H9 (cell line): Measurements from ENCODE around the gene CNKSR1. TPM values are rescaled to one million over a fixed set of nuclear protein-coding genes. Genes with fewer than 3 reads are reported as not detected.

Experiments
- DNase-seq: peaks from one replicate; pipeline ENCODE4 v3.0.0-alpha.2; 2017
- H2AFZ ChIP-seq: one replicate; pipeline ENCODE4 v1.6.1; 2013; ENCODE audit warnings: mild to moderate bottlenecking, low read length, control low read depth, moderate library complexity
- H2AK5ac ChIP-seq: 2 replicates; pipeline ENCODE4 v1.6.1; 2013; ENCODE audit warnings: low read length, control low read depth, mixed read lengths; ENCODE audit not compliant: insufficient read length
- H2BK120ac ChIP-seq: one replicate; pipeline ENCODE4 v1.6.1; 2013; ENCODE audit warnings: low read depth, mild to moderate bottlenecking, low read length, control low read depth, inconsistent platforms; ENCODE audit not compliant: poor library complexity, severe bottlenecking
- H2BK12ac ChIP-seq: 2 replicates; pipeline ENCODE4 v1.6.1; 2013; ENCODE audit warnings: low read length, control low read depth, mixed read lengths, low read depth; ENCODE audit not compliant: insufficient read length
- H2BK15ac ChIP-seq: 2 replicates; pipeline ENCODE4 v1.6.1; 2013; ENCODE audit warnings: low read depth, low read length, control low read depth
- H2BK20ac ChIP-seq: one replicate; pipeline ENCODE4 v1.6.1; 2013; ENCODE audit warnings: low read depth, mild to moderate bottlenecking, low read length, control low read depth, inconsistent platforms; ENCODE audit not compliant: poor library complexity, severe bottlenecking
- H2BK5ac ChIP-seq: 2 replicates; pipeline ENCODE4 v1.6.1; 2013; ENCODE audit warnings: low read length, control low read depth, mixed read lengths; ENCODE audit not compliant: insufficient read length
- H3K14ac ChIP-seq: 2 replicates; pipeline ENCODE4 v1.6.1; 2013; ENCODE audit warnings: low read length, control low read depth; ENCODE audit not compliant: insufficient read depth
- H3K18ac ChIP-seq: 2 replicates; pipeline ENCODE4 v1.6.1; 2013; ENCODE audit warnings: low read depth, mild to moderate bottlenecking, mixed read lengths, low read length, control low read depth; ENCODE audit not compliant: insufficient read length
- H3K23ac ChIP-seq: 2 replicates; pipeline ENCODE4 v1.6.1; 2013; ENCODE audit warnings: low read length, control low read depth, mixed read lengths, low read depth; ENCODE audit not compliant: insufficient read length
- H3K23me2 ChIP-seq: 2 replicates; pipeline ENCODE4 v1.6.1; 2013; ENCODE audit warnings: low read depth, mild to moderate bottlenecking, mixed read lengths, low read length, control low read depth; ENCODE audit not compliant: insufficient read length, poor library complexity, severe bottlenecking
- H3K27ac ChIP-seq: 2 replicates; pipeline ENCODE4 v1.5.1; 2013; ENCODE audit warnings: low read length, control low read depth, mixed read lengths, low read depth; ENCODE audit not compliant: insufficient read length
- H3K27me3 ChIP-seq: 2 replicates; pipeline ENCODE4 v1.6.1; 2013; ENCODE audit warnings: low read length, control low read depth, inconsistent platforms; ENCODE audit not compliant: insufficient read depth
- H3K4ac ChIP-seq: 2 replicates; pipeline ENCODE4 v1.6.1; 2013; ENCODE audit warnings: low read depth, mild to moderate bottlenecking, control low read depth, inconsistent platforms, low read length, moderate library complexity
- H3K4me1 ChIP-seq: 2 replicates; pipeline ENCODE4 v1.6.1; 2013; ENCODE audit warnings: low read length, control low read depth, inconsistent platforms; ENCODE audit not compliant: insufficient read depth
- H3K4me2 ChIP-seq: 2 replicates; pipeline ENCODE4 v1.6.1; 2013; ENCODE audit warnings: low read length, control low read depth, mixed read lengths; ENCODE audit not compliant: insufficient read length, insufficient read depth
- H3K56ac ChIP-seq: 2 replicates; pipeline ENCODE4 v1.6.1; 2013; ENCODE audit warnings: low read depth, mild to moderate bottlenecking, mixed read lengths, low read length, control low read depth; ENCODE audit not compliant: insufficient read length
- H3K79me1 ChIP-seq: 2 replicates; pipeline ENCODE4 v1.6.1; 2013; ENCODE audit warnings: low read depth, mild to moderate bottlenecking, moderate library complexity, low read length, control low read depth, inconsistent platforms; ENCODE audit not compliant: insufficient read depth, poor library complexity, severe bottlenecking
- H3K79me2 ChIP-seq: 2 replicates; pipeline ENCODE4 v1.6.1; 2013; ENCODE audit warnings: low read length, control low read depth, inconsistent platforms; ENCODE audit not compliant: insufficient read depth
- H3K9ac ChIP-seq: 2 replicates; pipeline ENCODE4 v1.6.1; 2013; ENCODE audit warnings: low read length, control low read depth, mixed read lengths; ENCODE audit not compliant: insufficient read length; ENCODE audit errors: extremely low read depth
- H3K9me3 ChIP-seq: one replicate; pipeline ENCODE4 v1.6.1; 2013; ENCODE audit warnings: low read depth, low read length, inconsistent platforms; ENCODE audit not compliant: control insufficient read depth
- H3T11ph ChIP-seq: one replicate; pipeline ENCODE4 v1.6.1; 2013; ENCODE audit warnings: mild to moderate bottlenecking, low read length, control low read depth, inconsistent platforms
- H4K20me1 ChIP-seq: one replicate; pipeline ENCODE4 v1.6.1; 2013; ENCODE audit not compliant: control insufficient read depth, insufficient read length, insufficient read depth
- H4K5ac ChIP-seq: 2 replicates; pipeline ENCODE4 v1.6.1; 2013; ENCODE audit warnings: low read depth, mild to moderate bottlenecking, mixed read lengths, low read length, control low read depth; ENCODE audit not compliant: insufficient read length
- H4K8ac ChIP-seq: replicated peaks from 2 replicates; pipeline ENCODE4 v1.6.1; 2013; ENCODE audit warnings: low read length, control low read depth, mixed read lengths, low read depth; ENCODE audit not compliant: insufficient read length
- H4K91ac ChIP-seq: 2 replicates; pipeline ENCODE4 v1.6.1; 2013; ENCODE audit warnings: low read depth, mild to moderate bottlenecking, moderate library complexity, mixed read lengths, low read length, control low read depth; ENCODE audit not compliant: insufficient read length
- H3K27ac Mint-ChIP-seq, 3 experiments: 2 replicates in 2 of 3; 3 replicates in 1 of 3; pipeline ENCODE4 v1.8.0; 2020 to 2021; ENCODE audit warnings: mixed read lengths in 3 of 3, mild to moderate bottlenecking in 1 of 3, moderate library complexity in 1 of 3
- H3K27me3 Mint-ChIP-seq: 2 replicates; pipeline ENCODE4 v1.8.0; 2021; ENCODE audit warnings: low read depth, mild to moderate bottlenecking, moderate library complexity, mixed read lengths
- H3K36me3 Mint-ChIP-seq, 3 experiments: 2 replicates in 2 of 3; 3 replicates in 1 of 3; pipeline ENCODE4 v1.8.0; 2020 to 2021; ENCODE audit warnings: low read depth in 3 of 3, mixed read lengths in 3 of 3; ENCODE audit not compliant: insufficient read depth in 1 of 3
- H3K4me1 Mint-ChIP-seq, 2 experiments: 2 replicates each; pipeline ENCODE4 v1.8.0; 2020; ENCODE audit warnings: mixed read lengths in 2 of 2
- H3K4me3 Mint-ChIP-seq, 2 experiments: 2 replicates in 1 of 2; 3 replicates in 1 of 2; pipeline ENCODE4 v1.8.0; 2020 to 2021; ENCODE audit warnings: mild to moderate bottlenecking in 2 of 2, mixed read lengths in 2 of 2, moderate library complexity in 1 of 2
- H3K9me3 Mint-ChIP-seq, 2 experiments: 2 replicates in 1 of 2; 3 replicates in 1 of 2; pipeline ENCODE4 v1.8.0; 2020; ENCODE audit warnings: mild to moderate bottlenecking in 2 of 2, mixed read lengths in 2 of 2, moderate library complexity in 1 of 2
- CTCF ChIP-seq: fragments of 200-600 bp; sonication (generic); conservative IDR thresholded peaks from 3 replicates; pipeline ENCODE4 v1.8.0; 2021; ENCODE audit warnings: antibody characterized with exemption, mild to moderate bottlenecking
- WGBS: extraction: QIAGEN DNeasy Blood & Tissue Kit; methylation state at CpG from one replicate; pipeline ENCODE4 v1.1.7; 2013; ENCODE audit warnings: missing lambda C conversion rate, low lambda C conversion rate, mixed read lengths; ENCODE audit not compliant: insufficient read length; ENCODE audit errors: extremely low coverage; 5-methylcytosine and 5-hydroxymethylcytosine counted together
- total RNA-seq: library from RNA; stranded (reverse); gene quantifications from 2 replicates; pipeline ENCODE4 v1.2.1, GENCODE V29; 2021

The CNKSR1 gene
- total RNA-seq, 1 experiment from 2014 or later: 26.3 TPM

GRCh38 chr1:26224606-26225005, 47.3 kb downstream of the CNKSR1 start:
- no peak overlapping the region for H4K91ac ChIP-seq
- no peak overlapping the region for H3K14ac ChIP-seq
- no peak overlapping the region for H2BK15ac ChIP-seq
- no peak overlapping the region for H3K9ac ChIP-seq
- H3K27me3 ChIP-seq: no peaks in the 10 kb centered on the region
- H3K79me2 ChIP-seq: no peaks in the 10 kb centered on the region
- H2AK5ac ChIP-seq: no peak overlapping the region
- H3K4me2 ChIP-seq: peak overlapping the region; percentile 48
- no peaks in the 10 kb centered on the region for H3K79me1 ChIP-seq
- WGBS: no CpG with 5 or more reads among the region's 7 CpGs
- no peak overlapping the region for H2AFZ ChIP-seq
- no peak overlapping the region for H2BK5ac ChIP-seq
- no peak overlapping the region for H2BK12ac ChIP-seq
- Mint-ChIP-seq H3K9me3 (no peaks in the 10 kb centered on the region), H3K27me3 (peaks cover 43% of the 10 kb centered on the region), H3K4me1 (peaks cover 15 to 16% of the 10 kb centered on the region in 2 experiments), H3K36me3 (no peaks in the 10 kb centered on the region), H3K4me3 (peak overlapping the region; percentile 63 to 83; a peak in 3 of 5 replicates), H3K27ac (no peak overlapping the region)
- no peak overlapping the region for H3K18ac ChIP-seq
- H3K4ac ChIP-seq: no peak overlapping the region
- no peaks in the 10 kb centered on the region for H4K20me1 ChIP-seq
- H3K56ac ChIP-seq: no peak overlapping the region
- H4K8ac ChIP-seq: no peak overlapping the region
- no peak overlapping the region for H3T11ph ChIP-seq
- no peak overlapping the region for H2BK20ac ChIP-seq
- H3K4me1 ChIP-seq: no peaks in the 10 kb centered on the region
- H4K5ac ChIP-seq: no peak overlapping the region
- no peak for TF ChIP-seq CTCF
- no peaks in the 10 kb centered on the region for H3K9me3 ChIP-seq
- no peak overlapping the region for H2BK120ac ChIP-seq
- no peak overlapping the region for H3K23ac ChIP-seq
- H3K27ac ChIP-seq: no peak overlapping the region
- no peak for DNase-seq
- H3K23me2 ChIP-seq: peaks cover 9% of the 10 kb centered on the region
